BLaER1 (cell line): Measurements from ENCODE around the gene EYS.

ENCODE experiments used
- H3K27ac ChIP-seq: shearing (Covaris generic); formaldehyde crosslinking; 2 replicates; pipeline ENCODE4 v1.8.1; 2022
- H3K27me3 ChIP-seq: shearing (Covaris generic); formaldehyde crosslinking; 2 replicates; pipeline ENCODE4 v1.8.1; 2022
- H3K36me3 ChIP-seq: shearing (Covaris generic); formaldehyde crosslinking; 2 replicates; pipeline ENCODE4 v1.8.1; 2022
- H3K4me1 ChIP-seq: shearing (Covaris generic); formaldehyde crosslinking; 2 replicates; pipeline ENCODE4 v1.8.1; 2022
- H3K4me2 ChIP-seq: shearing (Covaris generic); formaldehyde crosslinking; 2 replicates; pipeline ENCODE4 v1.8.1; 2022
- H3K4me3 ChIP-seq: shearing (Covaris generic); formaldehyde crosslinking; 2 replicates; pipeline ENCODE4 v1.8.1; 2022
- H3K9ac ChIP-seq: shearing (Covaris generic); formaldehyde crosslinking; 2 replicates; pipeline ENCODE4 v1.8.1; 2022
- H3K9me3 ChIP-seq: shearing (Covaris generic); formaldehyde crosslinking; 2 replicates; pipeline ENCODE4 v1.8.1; 2022
- H4K20me1 ChIP-seq: shearing (Covaris generic); formaldehyde crosslinking; 2 replicates; pipeline ENCODE4 v1.8.1; 2022
- Cebpa-rat ChIP-seq: shearing (Covaris generic); IDR thresholded peaks from 2 replicates; pipeline ENCODE4 v1.8.1; 2022

Gene EYS

DNA sequence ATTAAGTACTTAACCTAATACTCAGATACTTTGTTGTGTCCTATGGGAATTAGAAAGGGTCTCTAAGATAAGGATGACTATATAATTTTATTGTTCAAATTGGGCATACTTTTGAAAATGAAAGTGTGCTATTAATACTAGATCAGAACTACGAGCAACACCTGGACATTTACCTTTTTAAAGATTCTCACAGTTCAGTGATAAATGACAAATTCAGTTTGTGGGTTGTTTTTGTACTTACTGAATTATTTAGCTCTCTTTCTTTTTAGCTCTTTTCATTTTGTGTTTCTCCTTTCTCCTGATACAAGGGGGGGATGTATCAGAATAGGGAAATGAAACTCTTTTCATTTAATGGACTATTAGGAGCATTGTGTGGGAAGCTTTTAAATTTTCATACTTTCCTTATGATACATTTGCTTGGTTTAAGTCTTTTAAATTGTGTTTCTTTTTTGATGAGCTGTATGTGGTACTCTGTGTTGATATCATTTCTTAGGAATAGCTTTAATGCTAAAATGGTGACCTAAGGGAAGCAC, 2023.9 kb downstream of the EYS start:
- peaks cover 4% of the 10 kb centered on the region; the same call in 1 of the 2 replicates for H3K9me3 ChIP-seq
- H4K20me1 ChIP-seq = peaks cover 81% of the 10 kb centered on the region
- peaks cover 4% of the 10 kb centered on the region; the same call in 1 of the 2 replicates for H3K4me1 ChIP-seq
- no peak overlapping the region for H3K4me2 ChIP-seq
- no peak for TF ChIP-seq Cebpa-rat
- no peak overlapping the region for H3K4me3 ChIP-seq
- peaks cover 78% of the 10 kb centered on the region for H3K36me3 ChIP-seq
- no peaks in the 10 kb centered on the region for H3K27me3 ChIP-seq
- H3K27ac ChIP-seq = no peak overlapping the region
- H3K9ac ChIP-seq = no peak overlapping the region

- no peak for TF ChIP-seq Cebpa-rat
- Histone ChIP-seq H3K4me2 (no peak overlapping the region), H3K27ac (no peak overlapping the region), H3K27me3 (no peaks in the 10 kb centered on the region), H3K9ac (no peak overlapping the region), H4K20me1 (peaks cover 99% of the 10 kb centered on the region), H3K36me3 (peaks cover 50% of the 10 kb centered on the region), H3K4me1 (no peaks in the 10 kb centered on the region; the same call in 1 of the 2 replicates), H3K9me3 (peaks cover 4% of the 10 kb centered on the region; the same call in 1 of the 2 replicates), H3K4me3 (no peak overlapping the region)
These were observed 2029.7 kb downstream of the EYS start for GRCh38 chr6:63677282-63677681.

- no peak overlapping the region for H3K4me2 ChIP-seq
- H3K36me3 ChIP-seq = peaks cover 50% of the 10 kb centered on the region
- no peak for TF ChIP-seq Cebpa-rat
- H3K4me1 ChIP-seq = no peaks in the 10 kb centered on the region
- no peaks in the 10 kb centered on the region for H3K27me3 ChIP-seq
- no peak overlapping the region for H3K27ac ChIP-seq
- no peak overlapping the region for H3K9ac ChIP-seq
- H3K9me3 ChIP-seq = peaks cover 4% of the 10 kb centered on the region; the same call in 1 of the 2 replicates
- peaks cover 99% of the 10 kb centered on the region for H4K20me1 ChIP-seq
- H3K4me3 ChIP-seq = no peak overlapping the region
These were observed 2030.5 kb downstream of the EYS start for GRCh38 chr6:63676412-63677114.

DNA sequence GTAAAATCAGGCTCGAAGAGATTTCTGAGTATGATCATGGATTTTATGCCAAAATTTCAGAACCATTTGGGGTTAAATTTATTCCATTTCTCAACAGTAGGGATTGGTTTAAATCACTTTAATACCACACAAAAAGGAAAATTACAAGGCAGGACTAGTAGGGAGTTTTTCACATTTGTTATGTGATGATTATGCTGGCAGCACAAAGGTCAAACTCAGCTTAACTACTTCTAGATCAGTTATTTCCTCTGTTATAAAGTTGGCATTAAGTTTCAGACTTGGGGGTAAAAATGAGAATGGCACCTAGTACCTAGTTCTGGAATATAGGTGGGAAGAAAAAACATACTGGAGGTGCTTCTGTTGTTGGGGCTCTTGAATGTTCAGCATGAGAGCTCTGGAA, 2031.9 kb downstream of the EYS start:
- peaks cover 4% of the 10 kb centered on the region; the same call in 1 of the 2 replicates for H3K9me3 ChIP-seq
- no peak overlapping the region for H3K4me2 ChIP-seq
- no peaks in the 10 kb centered on the region for H3K4me1 ChIP-seq
- H3K9ac ChIP-seq = no peak overlapping the region
- no peak overlapping the region for H3K27ac ChIP-seq
- peaks cover 50% of the 10 kb centered on the region for H3K36me3 ChIP-seq
- peaks cover 99% of the 10 kb centered on the region for H4K20me1 ChIP-seq
- H3K27me3 ChIP-seq = no peaks in the 10 kb centered on the region
- H3K4me3 ChIP-seq = no peak overlapping the region
- no peak for TF ChIP-seq Cebpa-rat

DNA sequence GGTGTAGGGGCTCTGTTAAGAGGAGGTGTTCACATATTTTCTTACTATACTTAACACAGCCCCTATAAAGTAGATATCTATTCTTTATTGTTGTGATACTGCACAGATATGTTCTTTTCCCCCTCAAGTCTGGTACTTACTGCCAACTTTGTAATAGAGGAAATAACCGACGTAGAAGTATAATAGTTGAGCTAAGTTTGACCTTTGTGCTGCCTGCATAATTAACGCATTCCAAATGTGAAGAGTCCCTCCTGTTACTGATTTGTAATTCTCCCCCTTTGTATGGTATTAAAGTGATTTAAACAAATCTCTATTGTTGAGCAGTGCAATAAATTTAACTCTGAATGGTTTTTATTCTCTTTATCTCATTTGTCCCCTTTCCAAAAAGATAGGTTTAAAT, 2032.4 kb downstream of the EYS start:
- no peak overlapping the region for H3K4me2 ChIP-seq
- H3K27me3 ChIP-seq = no peaks in the 10 kb centered on the region
- H3K9ac ChIP-seq = no peak overlapping the region
- no peak overlapping the region for H3K4me3 ChIP-seq
- H3K36me3 ChIP-seq = peaks cover 49% of the 10 kb centered on the region
- 0 out of 2 replicates have a peak, but pooled peaks cover 4% of the 10 kb centered on the region for H3K9me3 ChIP-seq
- no peak overlapping the region for H3K27ac ChIP-seq
- TF ChIP-seq Cebpa-rat = no peak
- H3K4me1 ChIP-seq = no peaks in the 10 kb centered on the region
- peaks cover 99% of the 10 kb centered on the region for H4K20me1 ChIP-seq

DNA sequence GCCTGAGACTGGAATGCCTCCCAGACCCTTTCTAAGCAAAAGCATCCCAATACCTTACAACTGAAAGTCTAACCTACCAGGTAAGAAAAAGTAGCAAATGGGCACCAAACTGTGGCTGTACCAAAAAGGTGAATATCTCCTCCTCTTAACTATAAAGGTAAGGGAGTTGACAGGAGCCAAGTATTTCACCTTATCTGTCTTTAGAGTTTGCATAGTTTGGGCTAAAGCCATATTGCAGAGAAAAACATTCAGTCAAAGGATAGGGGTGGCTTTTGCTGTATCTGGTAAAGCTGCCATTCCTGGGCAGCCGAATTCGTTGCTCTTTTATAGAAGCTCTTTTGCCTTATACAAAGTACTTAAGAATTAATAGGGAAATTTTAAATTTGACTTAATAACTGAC, 2033.3 kb downstream of the EYS start:
- TF ChIP-seq Cebpa-rat = no peak
- Histone ChIP-seq H3K36me3 (peaks cover 39% of the 10 kb centered on the region), H3K9ac (no peak overlapping the region), H3K9me3 (0 out of 2 replicates have a peak, but pooled peaks cover 4% of the 10 kb centered on the region), H3K4me3 (no peak overlapping the region), H3K27me3 (no peaks in the 10 kb centered on the region), H3K4me1 (no peaks in the 10 kb centered on the region), H3K4me2 (no peak overlapping the region), H3K27ac (no peak overlapping the region), H4K20me1 (peaks cover 99% of the 10 kb centered on the region)

GRCh38 chr6:63672582-63673129, 2034.4 kb downstream of the EYS start:
- no peak for TF ChIP-seq Cebpa-rat
- no peak overlapping the region for H3K4me3 ChIP-seq
- no peaks in the 10 kb centered on the region for H3K4me1 ChIP-seq
- no peak overlapping the region for H3K4me2 ChIP-seq
- no peak overlapping the region for H3K9ac ChIP-seq
- H3K27ac ChIP-seq = no peak overlapping the region
- no peaks in the 10 kb centered on the region for H3K27me3 ChIP-seq
- H4K20me1 ChIP-seq = peaks cover 99% of the 10 kb centered on the region
- H3K9me3 ChIP-seq = peaks cover 9% of the 10 kb centered on the region
- H3K36me3 ChIP-seq = peaks cover 46% of the 10 kb centered on the region

DNA sequence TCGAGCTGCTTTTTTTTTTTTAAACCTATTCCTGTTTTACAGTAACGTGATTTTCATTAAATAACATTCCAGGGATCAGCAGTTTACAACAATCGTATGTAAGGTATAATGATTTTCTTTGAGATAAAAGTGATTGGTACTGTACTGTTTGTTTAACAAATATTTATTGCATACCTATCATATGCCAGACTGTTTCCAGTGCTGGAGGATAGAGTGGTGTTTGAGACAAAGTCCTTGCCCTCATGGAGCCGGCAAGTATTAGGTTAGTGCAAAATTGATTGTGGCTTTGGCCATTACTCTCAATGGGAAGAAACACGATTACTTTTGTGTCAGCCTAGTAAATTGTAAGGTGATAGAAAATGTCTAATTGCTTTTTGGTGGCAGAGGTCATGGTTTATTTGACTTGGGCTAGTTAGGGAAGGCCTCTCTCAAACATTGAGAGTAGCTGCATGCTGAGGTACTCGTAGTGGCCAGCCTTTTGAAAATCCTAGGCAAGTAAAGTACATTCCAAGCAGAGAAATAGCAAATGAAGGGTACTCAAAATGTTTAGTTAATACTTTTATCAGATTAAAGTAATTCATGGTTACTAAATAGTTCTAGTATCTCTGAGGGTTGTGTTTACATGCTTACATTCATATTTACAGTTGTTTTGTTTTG, 2035.8 kb downstream of the EYS start:
- Histone ChIP-seq H3K4me2 (no peak overlapping the region), H3K36me3 (peaks cover 57% of the 10 kb centered on the region), H3K4me3 (no peak overlapping the region), H3K27me3 (no peaks in the 10 kb centered on the region), H3K27ac (no peak overlapping the region), H4K20me1 (peaks cover 99% of the 10 kb centered on the region), H3K9me3 (peaks cover 9% of the 10 kb centered on the region), H3K9ac (no peak overlapping the region), H3K4me1 (no peaks in the 10 kb centered on the region)
- no peak for TF ChIP-seq Cebpa-rat
